Central memory CD4-positive, alpha-beta T cell (primary cell): ENCODE measurements around the gene ASB8.

ENCODE experiments used
- DNase-seq: peaks from one replicate; pipeline ENCODE4 v3.0.0; 2022

ASB8 gene

DNA sequence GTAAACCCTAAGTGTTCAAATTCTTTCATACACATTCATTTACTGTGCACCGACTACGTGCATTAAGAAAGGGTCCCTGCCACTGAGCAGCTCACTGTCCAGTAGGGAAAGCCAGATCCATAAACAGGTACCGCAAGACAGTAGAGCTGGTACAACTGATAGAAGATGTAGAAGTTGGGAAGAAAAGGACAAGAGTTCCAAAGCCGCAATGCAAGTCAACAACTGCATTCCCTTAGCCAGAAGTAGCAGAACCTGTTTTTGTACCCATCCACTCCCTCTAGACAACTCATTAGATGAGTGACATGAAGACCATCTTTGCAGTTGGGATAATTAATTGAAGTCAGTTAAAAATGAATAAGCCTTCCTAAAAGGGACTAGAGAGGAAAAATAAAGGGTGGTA, 52.8 kb downstream of the ASB8 start:
- DNase-seq = no peak
